Measurements from ENCODE around the gene NLGN4X. TPM values are rescaled to one million over a fixed set of nuclear protein-coding genes. Genes with fewer than 3 reads are reported as not detected.
A peak's percentile ranks its signal among the peaks of the same experiment; 100 is the strongest.

NLGN4X gene
- total RNA-seq (not detected), polyA plus RNA-seq (0.21 TPM)

GRCh38 chrX:6228720-6229119, at the start of gene NLGN4X:
Gene NLGN4X, minus strand, starts transcription at chrX:6228867. Its CDS starts 77,401 bp downstream, at chrX:6151466.
- peaks cover 21% of the 10 kb centered on the region in 2 donors for H3K27me3 Mint-ChIP-seq
- H3K9me3 Mint-ChIP-seq, result peaks cover 0 to 19% (median 9%) of the 10 kb centered on the region in 5 donors
- POLR2A ChIA-PET, result no interaction called here
- H3K4me1 ChIP-seq (ENCODE audit: insufficient read depth, low read length), result no peaks in the 10 kb centered on the region
- peak within 1 kb of the TSS in 1 of 7 donors; percentile 22 for H3K4me3 Mint-ChIP-seq
- no peak within 1 kb of the TSS for H3K27ac ChIP-seq (ENCODE audit: low read depth, low read length)
- H3K9me3 ChIP-seq (ENCODE audit: low read length), result no peaks in the 10 kb centered on the region
- no peak within 1 kb of the TSS for H3K4me3 ChIP-seq (ENCODE audit: low read length)
- H3K36me3 ChIP-seq (ENCODE audit: insufficient read depth, low read length), result no peaks in the 10 kb centered on the region
- H3K27ac Mint-ChIP-seq, result no peak within 1 kb of the TSS
- CTCF ChIA-PET, result no interaction called here
- DNase-seq, result no peak
- no peaks in the 10 kb centered on the region for H3K4me1 Mint-ChIP-seq
- H3K27me3 ChIP-seq (ENCODE audit: insufficient read depth, low read length, poor library complexity, severe bottlenecking), result no peaks in the 10 kb centered on the region
- H3K36me3 Mint-ChIP-seq, result no peaks in the 10 kb centered on the region

DNA sequence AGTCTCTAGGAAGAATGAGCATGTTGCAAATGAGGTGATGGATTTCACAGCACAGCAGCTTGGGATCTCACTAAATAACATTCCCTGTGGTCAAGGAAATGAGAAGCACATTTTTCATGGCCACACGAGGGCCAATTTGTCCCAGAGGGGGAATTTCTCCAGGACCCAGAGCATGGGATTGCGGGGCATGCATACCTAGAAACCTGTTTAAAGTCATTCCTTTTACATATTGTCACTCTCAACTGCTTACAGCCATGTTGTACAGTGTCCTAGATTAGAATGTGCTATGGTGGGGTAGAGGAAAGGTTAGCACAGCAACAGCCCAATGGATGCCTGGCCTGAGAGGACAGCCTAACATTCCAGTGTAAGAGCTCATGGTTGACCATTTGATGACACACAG, 37.4 kb upstream of the NLGN4X start:
- H3K27ac ChIP-seq (ENCODE audit: low read depth, low read length), result no peak overlapping the region
- H3K27me3 ChIP-seq (ENCODE audit: insufficient read depth, low read length, poor library complexity, severe bottlenecking), result no peaks in the 10 kb centered on the region
- POLR2A ChIA-PET, result no interaction called here
- CTCF ChIA-PET, result no interaction called here
- H3K4me1 Mint-ChIP-seq, result no peaks in the 10 kb centered on the region
- no peak overlapping the region for H3K4me3 ChIP-seq (ENCODE audit: low read length)
- no peaks in the 10 kb centered on the region for H3K36me3 ChIP-seq (ENCODE audit: insufficient read depth, low read length)
- H3K4me1 ChIP-seq (ENCODE audit: insufficient read depth, low read length), result no peaks in the 10 kb centered on the region
- no peaks in the 10 kb centered on the region for H3K27me3 Mint-ChIP-seq
- H3K4me3 Mint-ChIP-seq, result no peak overlapping the region
- no peak for DNase-seq
- peaks cover 0 to 10% (median 0%) of the 10 kb centered on the region in 5 donors for H3K9me3 Mint-ChIP-seq
- H3K27ac Mint-ChIP-seq, result no peak overlapping the region
- H3K9me3 ChIP-seq (ENCODE audit: low read length), result no peaks in the 10 kb centered on the region
- no peaks in the 10 kb centered on the region for H3K36me3 Mint-ChIP-seq

DNA sequence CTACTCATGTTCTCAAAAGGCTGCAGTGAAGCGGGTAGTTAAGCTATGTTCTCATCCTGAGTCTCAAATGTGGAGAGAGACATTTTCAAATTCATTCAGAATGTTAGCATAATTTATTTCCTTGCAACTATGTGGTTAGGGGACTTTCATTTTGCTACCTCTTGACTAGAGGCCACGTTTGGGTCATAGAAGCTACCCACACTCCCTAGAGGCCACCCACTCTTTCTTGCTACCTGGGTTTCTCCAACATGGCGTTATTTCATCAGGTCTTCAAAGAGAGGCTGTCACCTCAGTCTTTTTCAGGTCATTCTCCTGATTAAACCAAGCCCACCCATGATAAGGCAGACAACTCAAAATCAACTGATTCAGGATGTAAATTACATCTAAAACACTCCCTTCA, 34.3 kb upstream of the NLGN4X start:
- no peaks in the 10 kb centered on the region for H3K9me3 ChIP-seq (ENCODE audit: low read length)
- ChIA-PET CTCF (no interaction called here), POLR2A (no interaction called here)
- no peaks in the 10 kb centered on the region for H3K4me1 ChIP-seq (ENCODE audit: insufficient read depth, low read length)
- H3K27me3 ChIP-seq (ENCODE audit: insufficient read depth, low read length, poor library complexity, severe bottlenecking), result no peaks in the 10 kb centered on the region
- Mint-ChIP-seq H3K9me3 (peaks cover 0 to 6% (median 2%) of the 10 kb centered on the region in 5 donors), H3K4me3 (no peak overlapping the region), H3K27me3 (no peaks in the 10 kb centered on the region), H3K27ac (peak overlapping the region in 1 of 8 donors; percentile 54), H3K4me1 (no peaks in the 10 kb centered on the region), H3K36me3 (no peaks in the 10 kb centered on the region)
- no peak overlapping the region for H3K4me3 ChIP-seq (ENCODE audit: low read length)
- no peak overlapping the region for H3K27ac ChIP-seq (ENCODE audit: low read depth, low read length)
- DNase-seq, result no peak
- no peaks in the 10 kb centered on the region for H3K36me3 ChIP-seq (ENCODE audit: insufficient read depth, low read length)

- CTCF ChIA-PET, result no interaction called here
- no peak for DNase-seq
- Mint-ChIP-seq H3K4me3 (no peak overlapping the region), H3K27ac (no peak overlapping the region), H3K27me3 (no peaks in the 10 kb centered on the region), H3K36me3 (no peaks in the 10 kb centered on the region), H3K9me3 (peaks cover 0 to 4% (median 0%) of the 10 kb centered on the region in 5 donors), H3K4me1 (no peaks in the 10 kb centered on the region)
- no peaks in the 10 kb centered on the region for H3K9me3 ChIP-seq (ENCODE audit: low read length)
- H3K27me3 ChIP-seq (ENCODE audit: insufficient read depth, low read length, poor library complexity, severe bottlenecking), result no peaks in the 10 kb centered on the region
- no peak overlapping the region for H3K4me3 ChIP-seq (ENCODE audit: low read length)
- no peaks in the 10 kb centered on the region for H3K36me3 ChIP-seq (ENCODE audit: insufficient read depth, low read length)
- no peaks in the 10 kb centered on the region for H3K4me1 ChIP-seq (ENCODE audit: insufficient read depth, low read length)
- H3K27ac ChIP-seq (ENCODE audit: low read depth, low read length), result no peak overlapping the region
- POLR2A ChIA-PET, result no interaction called here
Observed at GRCh38 chrX:6257025-6257424, 28.4 kb upstream of the NLGN4X start.

- no peak overlapping the region for H3K27ac ChIP-seq (ENCODE audit: low read depth, low read length)
Observed at GRCh38 chrX:6244666-6245065, 16.0 kb upstream of the NLGN4X start.

DNA sequence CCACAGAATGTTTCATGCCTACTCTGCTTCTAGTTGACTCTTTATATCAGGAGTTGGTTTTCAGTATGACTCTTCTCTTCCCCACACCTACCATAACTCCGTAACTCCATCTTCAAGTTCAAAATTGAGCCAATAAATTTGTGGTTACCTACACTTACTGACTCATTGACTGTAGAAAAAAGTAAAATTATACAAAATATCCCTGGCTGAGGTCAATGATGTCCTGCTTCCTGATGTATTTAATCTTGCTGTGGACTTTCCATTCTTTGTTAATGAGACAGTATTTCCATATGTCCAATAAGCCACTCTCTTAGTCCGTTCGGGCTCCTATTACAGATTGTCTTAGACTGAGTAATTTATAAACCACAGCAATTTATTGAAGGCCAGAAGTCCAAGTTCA, 9.9 kb upstream of the NLGN4X start:
- no peak for DNase-seq
- Mint-ChIP-seq H3K4me3 (no peak overlapping the region), H3K27me3 (no peaks in the 10 kb centered on the region), H3K4me1 (no peaks in the 10 kb centered on the region), H3K27ac (no peak overlapping the region), H3K9me3 (peaks cover 0 to 8% (median 5%) of the 10 kb centered on the region in 5 donors), H3K36me3 (no peaks in the 10 kb centered on the region)
- Histone ChIP-seq H3K27me3 (ENCODE audit: insufficient read depth, low read length, poor library complexity, severe bottlenecking) (no peaks in the 10 kb centered on the region), H3K27ac (ENCODE audit: low read depth, low read length) (no peak overlapping the region), H3K9me3 (ENCODE audit: low read length) (no peaks in the 10 kb centered on the region), H3K4me1 (ENCODE audit: insufficient read depth, low read length) (no peaks in the 10 kb centered on the region), H3K4me3 (ENCODE audit: low read length) (no peak overlapping the region), H3K36me3 (ENCODE audit: insufficient read depth, low read length) (no peaks in the 10 kb centered on the region)
- ChIA-PET CTCF (no interaction called here), POLR2A (no interaction called here)

More at GRCh38 chrX:6244666-6245065, 16.0 kb upstream of the NLGN4X start:
- Histone ChIP-seq H3K27me3 (ENCODE audit: insufficient read depth, low read length, poor library complexity, severe bottlenecking) (no peaks in the 10 kb centered on the region), H3K4me3 (ENCODE audit: low read length) (no peak overlapping the region), H3K9me3 (ENCODE audit: low read length) (no peaks in the 10 kb centered on the region), H3K4me1 (ENCODE audit: insufficient read depth, low read length) (no peaks in the 10 kb centered on the region), H3K36me3 (ENCODE audit: insufficient read depth, low read length) (no peaks in the 10 kb centered on the region)
- Mint-ChIP-seq H3K36me3 (no peaks in the 10 kb centered on the region), H3K4me1 (no peaks in the 10 kb centered on the region), H3K4me3 (no peak overlapping the region), H3K27me3 (peaks cover 0 to 3% of the 10 kb centered on the region in 2 donors), H3K9me3 (peaks cover 0 to 14% (median 7%) of the 10 kb centered on the region in 5 donors), H3K27ac (no peak overlapping the region)
- ChIA-PET CTCF (no interaction called here), POLR2A (no interaction called here)
- DNase-seq, result no peak

DNA sequence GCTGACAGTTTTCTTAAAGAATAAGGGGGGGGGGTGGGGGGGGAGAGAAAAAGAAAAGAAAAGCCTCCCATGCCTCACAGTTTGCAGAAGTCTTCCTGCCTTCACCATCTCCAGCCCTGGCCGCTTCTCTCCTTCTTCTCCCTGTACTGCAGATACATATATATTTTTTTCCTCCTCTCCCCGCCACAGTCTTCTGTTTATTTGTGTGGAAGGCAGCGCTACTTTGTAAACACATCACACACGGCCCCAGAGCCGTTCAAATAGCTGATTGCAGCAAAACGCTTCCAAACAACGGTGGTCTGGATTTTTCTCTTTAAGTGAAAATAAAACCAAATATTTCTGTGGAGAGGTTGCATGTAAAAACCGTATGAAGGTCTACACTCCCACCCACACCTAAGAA, 732 bp downstream of the NLGN4X start:
- H3K9me3 ChIP-seq (ENCODE audit: low read length), result no peaks in the 10 kb centered on the region
- peak overlapping the region in 1 of 7 donors; percentile 22 for H3K4me3 Mint-ChIP-seq
- no peak for DNase-seq
- H3K36me3 ChIP-seq (ENCODE audit: insufficient read depth, low read length), result no peaks in the 10 kb centered on the region
- no peaks in the 10 kb centered on the region for H3K4me1 Mint-ChIP-seq
- no peak overlapping the region for H3K4me3 ChIP-seq (ENCODE audit: low read length)
- POLR2A ChIA-PET, result no interaction called here
- CTCF ChIA-PET, result no interaction called here
- no peaks in the 10 kb centered on the region for H3K4me1 ChIP-seq (ENCODE audit: insufficient read depth, low read length)
- H3K36me3 Mint-ChIP-seq, result no peaks in the 10 kb centered on the region
- no peak overlapping the region for H3K27ac Mint-ChIP-seq
- peaks cover 0 to 19% (median 9%) of the 10 kb centered on the region in 5 donors for H3K9me3 Mint-ChIP-seq
- H3K27ac ChIP-seq (ENCODE audit: low read depth, low read length), result no peak overlapping the region
- peaks cover 21% of the 10 kb centered on the region in 2 donors for H3K27me3 Mint-ChIP-seq
- no peaks in the 10 kb centered on the region for H3K27me3 ChIP-seq (ENCODE audit: insufficient read depth, low read length, poor library complexity, severe bottlenecking)

DNA sequence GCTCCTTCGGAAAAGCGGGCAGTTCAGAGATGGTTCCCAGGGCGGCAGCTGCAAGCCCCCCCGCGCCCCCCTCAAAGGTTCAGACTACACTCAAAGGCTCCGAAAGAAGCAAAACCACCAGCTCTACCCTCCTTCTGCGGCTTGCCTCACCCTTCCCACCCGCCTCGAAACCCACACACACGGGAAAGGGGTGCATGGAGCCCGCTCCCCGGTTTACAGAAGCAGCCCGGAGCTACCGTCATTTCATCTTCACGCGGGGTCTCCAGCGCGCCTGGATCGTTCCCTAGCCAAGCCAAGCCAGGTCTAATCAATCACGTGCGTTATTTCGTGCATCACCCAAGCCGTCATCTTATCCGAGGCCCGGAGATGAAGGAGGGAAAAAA, 1.2 kb downstream of the NLGN4X start:
- CTCF ChIA-PET, result no interaction called here
- Mint-ChIP-seq H3K4me3 (peak overlapping the region in 1 of 7 donors; percentile 14), H3K36me3 (no peaks in the 10 kb centered on the region), H3K9me3 (peaks cover 0 to 19% (median 9%) of the 10 kb centered on the region in 5 donors), H3K27me3 (peaks cover 21% of the 10 kb centered on the region in 2 donors), H3K27ac (no peak overlapping the region), H3K4me1 (no peaks in the 10 kb centered on the region)
- no peaks in the 10 kb centered on the region for H3K4me1 ChIP-seq (ENCODE audit: insufficient read depth, low read length)
- H3K4me3 ChIP-seq (ENCODE audit: low read length), result no peak overlapping the region
- H3K36me3 ChIP-seq (ENCODE audit: insufficient read depth, low read length), result no peaks in the 10 kb centered on the region
- H3K9me3 ChIP-seq (ENCODE audit: low read length), result no peaks in the 10 kb centered on the region
- no peak for DNase-seq
- no peak overlapping the region for H3K27ac ChIP-seq (ENCODE audit: low read depth, low read length)
- POLR2A ChIA-PET, result no interaction called here
- H3K27me3 ChIP-seq (ENCODE audit: insufficient read depth, low read length, poor library complexity, severe bottlenecking), result no peaks in the 10 kb centered on the region

Measured in CD8-positive, alpha-beta memory T cell (primary cell).